B cell (primary cell): ENCODE data around the gene BUD13. TPM values are rescaled to one million over a fixed set of nuclear protein-coding genes. Genes with fewer than 3 reads are reported as not detected.

Source experiments
- ATAC-seq: fragments of 200-7000 bp; cut with Tn5 transposase; one replicate; pipeline ENCODE4 v1.10.0; 2021; ENCODE audit warnings: low read depth, mild to moderate bottlenecking, moderate number of reproducible peaks, moderate library complexity
- CTCF ChIA-PET: fragments of 350-600 bp; sonication (Branson Sonifier 250); formaldehyde crosslinking; loops from one replicate; lab custom pipeline; 2021; ENCODE audit warnings: antibody characterized with exemption, inconsistent platforms; lab: Charles Lee
- POLR2A ChIA-PET: fragments of 350-600 bp; sonication (Branson Sonifier 250); formaldehyde crosslinking; loops from one replicate; lab custom pipeline; 2021; ENCODE audit warnings: antibody characterized with exemption; lab: Charles Lee
- DNase-seq: peaks from one replicate; pipeline ENCODE4 v3.0.0; 2013
- H2AFZ ChIP-seq: 2 replicates; pipeline ENCODE4 v1.6.1; 2012; ENCODE audit warnings: mild to moderate bottlenecking, low read depth, low read length; ENCODE audit not compliant: insufficient read depth, poor library complexity, severe bottlenecking
- H3K27ac ChIP-seq, 2 donors: 1 replicate in 1 of 2; 2 replicates in 1 of 2; pipeline ENCODE4 v1.5.1; 2012 to 2013; ENCODE audit warnings: low read length in 2 of 2, mild to moderate bottlenecking in 2 of 2, moderate library complexity in 1 of 2
- H3K27me3 ChIP-seq, 4 experiments: fragments of 200-600 bp in 1 of 4; sonication (generic) in 1 of 4; replicated peaks in 1 of 4; 1 replicate in 2 of 4; 2 replicates in 2 of 4; pipeline versions ENCODE4 v1.6.1 to v1.7.0; 2013 to 2016; ENCODE audit warnings: low read length in 3 of 4, mild to moderate bottlenecking in 2 of 4, mixed read lengths in 1 of 4, moderate library complexity in 1 of 4; ENCODE audit not compliant: insufficient read depth in 4 of 4, control insufficient read depth in 3 of 4; ENCODE audit errors: control extremely low read depth in 1 of 4
- H3K36me3 ChIP-seq, 2 experiments: replicated peaks in 1 of 2; 1 replicate in 1 of 2; 2 replicates in 1 of 2; pipeline versions ENCODE4 v1.6.1 to v1.7.1; 2013; ENCODE audit warnings: low read length in 1 of 2; ENCODE audit not compliant: insufficient read depth in 2 of 2, control insufficient read depth in 1 of 2; ENCODE audit errors: control extremely low read depth in 1 of 2, extremely low read depth in 1 of 2
- H3K4me1 ChIP-seq, 2 donors: fragments of 200-600 bp in 1 of 2; sonication (generic) in 1 of 2; 1 replicate in 1 of 2; 2 replicates in 1 of 2; pipeline versions ENCODE4 v1.5.1 to v1.6.1; 2013 to 2017; ENCODE audit warnings: low read length in 2 of 2; ENCODE audit not compliant: control insufficient read depth in 2 of 2, insufficient read depth in 2 of 2
- H3K4me2 ChIP-seq: replicated peaks from 2 replicates; pipeline ENCODE3; 2012; ENCODE audit warnings: mild to moderate bottlenecking, low read depth, low read length; ENCODE audit not compliant: poor library complexity, severe bottlenecking
- H3K4me3 ChIP-seq, 5 experiments: fragments of 200-600 bp in 1 of 5; sonication (generic) in 1 of 5; 1 replicate in 3 of 5; 2 replicates in 2 of 5; pipeline versions ENCODE4 v1.5.1 to v1.7.0; 2011 to 2016; ENCODE audit warnings: low read length in 4 of 5, mild to moderate bottlenecking in 4 of 5, low read depth in 2 of 5, control low read depth in 1 of 5, moderate library complexity in 1 of 5; ENCODE audit not compliant: insufficient read depth in 1 of 5; ENCODE audit errors: control extremely low read depth in 1 of 5, extremely low read depth in 1 of 5
- H3K79me2 ChIP-seq: fragments of 200-600 bp; sonication (generic); one replicate; pipeline ENCODE4 v1.6.0; 2016; ENCODE audit warnings: low read length; ENCODE audit not compliant: control insufficient read depth, insufficient read depth
- H3K9ac ChIP-seq: fragments of 200-600 bp; sonication (generic); 2 replicates; pipeline ENCODE4 v1.6.1; 2017; ENCODE audit warnings: mild to moderate bottlenecking, low read length, moderate library complexity
- H3K9me3 ChIP-seq, 3 donors: one replicate each; pipeline versions ENCODE4 v1.6.1 to v1.7.1; 2013; ENCODE audit warnings: low read length in 2 of 3; ENCODE audit not compliant: control insufficient read depth in 2 of 3, insufficient read depth in 1 of 3; ENCODE audit errors: control extremely low read depth in 1 of 3
- H4K20me1 ChIP-seq: 2 replicates; pipeline ENCODE4 v1.6.0; 2012; ENCODE audit warnings: mild to moderate bottlenecking, low read length; ENCODE audit not compliant: insufficient read depth, control insufficient read depth, poor library complexity, severe bottlenecking
- H3K27ac Mint-ChIP-seq: one replicate; pipeline ENCODE4 v1.8.0; 2021; ENCODE audit warnings: mixed read lengths
- H3K27me3 Mint-ChIP-seq: one replicate; pipeline ENCODE4 v1.8.0; 2021; ENCODE audit warnings: mixed read lengths
- H3K4me1 Mint-ChIP-seq: one replicate; pipeline ENCODE4 v1.8.0; 2021; ENCODE audit warnings: mixed read lengths
- H3K4me3 Mint-ChIP-seq: one replicate; pipeline ENCODE4 v1.8.0; 2021; ENCODE audit warnings: mixed read lengths
- H3K9me3 Mint-ChIP-seq: one replicate; pipeline ENCODE4 v1.8.0; 2022; ENCODE audit warnings: mixed read lengths; ENCODE audit not compliant: insufficient read depth
- EZH2 ChIP-seq: IDR thresholded peaks from 2 replicates; pipeline ENCODE4 v1.6.1; 2012; ENCODE audit warnings: borderline replicate concordance, low read depth, mild to moderate bottlenecking, moderate library complexity, low read length; ENCODE audit not compliant: insufficient read depth, poor library complexity, severe bottlenecking
- WGBS: methylation state at CpG from one replicate; pipeline ENCODE4 v1.1.5; 2013; ENCODE audit warnings: missing lambda C conversion rate; ENCODE audit not compliant: insufficient coverage; 5-methylcytosine and 5-hydroxymethylcytosine counted together
- intact Hi-C: fragments of 100-400 bp; cut with micrococcal nuclease; formaldehyde crosslinking; loops from one replicate; pipeline ENCODE4 v1.10.0; 2022
- polyA plus RNA-seq: library from polyadenylated mRNA; depleted of rRNA; stranded (reverse); fragments of >200 nt; gene quantifications from 2 replicates; pipeline ENCODE4 v1.2.3, GENCODE V29; 2012
- total RNA-seq, 2 donors: library from RNA; stranded (reverse); fragments of 120-200 nt in 1 of 2; gene quantifications; 1 replicate in 1 of 2; 2 replicates in 1 of 2; pipeline versions ENCODE4 v1.2.3 to v1.2.4, GENCODE V29; 2013 to 2022
- TF ChIP-seq, protein P1 (sequence below): fragments of 200-600 bp; IDR thresholded peaks from one replicate; pipeline ENCODE4 v1.8.0; 2022; ENCODE audit warnings: antibody characterized with exemption, mild to moderate bottlenecking

Gene BUD13
- total and polyA plus RNA-seq, 2 donors (not counting 1 experiment from before 2014, with no cell fraction given) = 14.1 to 24.2 TPM

DNA sequence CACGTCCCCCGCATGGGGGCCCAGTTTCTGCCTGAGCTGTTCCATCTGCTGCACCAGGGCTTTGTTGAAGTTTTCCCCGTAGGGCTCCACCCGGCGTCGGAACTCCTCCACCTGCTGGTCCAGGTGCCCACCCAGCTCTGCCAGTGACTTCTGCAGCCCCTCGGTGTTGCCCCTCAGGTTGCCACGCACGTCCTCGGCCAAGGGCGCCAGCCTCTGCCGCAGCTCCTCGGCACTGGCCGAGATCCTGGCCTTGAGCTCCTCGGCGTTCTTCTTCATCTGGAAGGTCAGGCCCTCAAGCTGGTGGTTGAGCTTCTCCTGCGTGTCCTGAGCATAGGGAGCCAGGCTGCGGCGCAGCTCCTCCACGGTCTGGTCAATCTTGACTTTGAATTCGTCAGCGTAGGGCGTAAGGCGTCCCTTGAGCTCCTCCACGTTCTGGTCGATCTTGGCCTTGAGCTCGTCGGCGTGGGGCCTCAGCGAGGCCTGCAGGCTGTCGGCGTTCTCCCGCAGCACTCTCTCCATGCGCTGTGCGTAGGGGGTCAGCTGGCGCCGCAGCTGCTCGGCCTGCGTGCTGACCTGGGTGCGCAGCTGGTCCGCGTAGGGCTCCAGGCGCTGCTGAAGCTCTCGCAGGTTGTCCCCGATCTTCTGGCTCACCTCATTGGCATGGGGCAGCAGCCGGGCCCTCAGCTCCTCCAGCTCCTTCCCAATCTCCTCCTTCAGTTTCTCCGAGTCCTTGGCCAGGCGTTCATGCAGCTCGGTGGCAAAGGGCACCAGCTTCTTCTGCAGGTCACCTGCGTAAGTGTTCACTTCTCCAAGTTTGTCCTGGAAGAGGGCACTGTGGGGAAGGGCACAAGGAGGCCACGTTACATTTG, 48.5 kb upstream of the BUD13 start:
- POLR2A ChIA-PET = no interaction called here

DNA sequence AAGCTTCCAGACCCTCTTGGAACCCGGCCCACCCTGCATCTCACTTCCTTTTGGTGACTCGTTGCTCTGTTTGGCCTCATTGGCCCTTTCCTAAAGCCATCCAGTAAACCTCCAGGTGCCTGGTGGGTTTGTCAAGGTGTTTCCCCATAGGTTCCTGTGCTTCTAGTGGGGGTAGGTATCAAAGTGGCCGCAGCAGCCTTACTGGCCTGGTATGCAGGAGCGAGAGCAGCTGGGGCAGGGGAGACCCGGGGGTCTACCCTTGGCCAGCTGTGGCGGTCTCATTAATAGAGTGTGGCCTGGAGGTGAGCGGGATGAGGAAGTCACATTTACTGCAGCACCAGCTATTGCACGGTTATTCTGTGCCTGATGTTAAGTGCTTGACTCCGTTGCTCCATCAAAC, 46.3 kb upstream of the BUD13 start:
- Histone ChIP-seq H3K4me2 (no peak overlapping the region), H2AFZ (no peak overlapping the region), H3K79me2 (no peaks in the 10 kb centered on the region), H4K20me1 (no peaks in the 10 kb centered on the region), H3K9ac (no peak overlapping the region), H3K4me3 (no peak overlapping the region), H3K4me1 (no peaks in the 10 kb centered on the region), H3K36me3 (no peaks in the 10 kb centered on the region), H3K9me3 (no peaks in the 10 kb centered on the region), H3K27ac (no peak overlapping the region), H3K27me3 (peaks cover 0 to 2% (median 0%) of the 10 kb centered on the region in 4 experiments)
- ATAC-seq (no peak), DNase-seq (no peak)
- Mint-ChIP-seq H3K4me1 (no peaks in the 10 kb centered on the region), H3K4me3 (no peak overlapping the region), H3K27ac (no peak overlapping the region), H3K9me3 (no peaks in the 10 kb centered on the region), H3K27me3 (no peaks in the 10 kb centered on the region)
- CTCF ChIA-PET = no interaction called here
- intact Hi-C loops = no loop called here
- POLR2A ChIA-PET = interaction anchor here (0.6 kb wide), 1 partner anchor 104 kb away, joined by 5 read pairs; no protein-coding TSS in a partner anchor
- 95% methylated on average over 4 of the region's 9 CpGs for WGBS
- TF ChIP-seq, protein P1, sequence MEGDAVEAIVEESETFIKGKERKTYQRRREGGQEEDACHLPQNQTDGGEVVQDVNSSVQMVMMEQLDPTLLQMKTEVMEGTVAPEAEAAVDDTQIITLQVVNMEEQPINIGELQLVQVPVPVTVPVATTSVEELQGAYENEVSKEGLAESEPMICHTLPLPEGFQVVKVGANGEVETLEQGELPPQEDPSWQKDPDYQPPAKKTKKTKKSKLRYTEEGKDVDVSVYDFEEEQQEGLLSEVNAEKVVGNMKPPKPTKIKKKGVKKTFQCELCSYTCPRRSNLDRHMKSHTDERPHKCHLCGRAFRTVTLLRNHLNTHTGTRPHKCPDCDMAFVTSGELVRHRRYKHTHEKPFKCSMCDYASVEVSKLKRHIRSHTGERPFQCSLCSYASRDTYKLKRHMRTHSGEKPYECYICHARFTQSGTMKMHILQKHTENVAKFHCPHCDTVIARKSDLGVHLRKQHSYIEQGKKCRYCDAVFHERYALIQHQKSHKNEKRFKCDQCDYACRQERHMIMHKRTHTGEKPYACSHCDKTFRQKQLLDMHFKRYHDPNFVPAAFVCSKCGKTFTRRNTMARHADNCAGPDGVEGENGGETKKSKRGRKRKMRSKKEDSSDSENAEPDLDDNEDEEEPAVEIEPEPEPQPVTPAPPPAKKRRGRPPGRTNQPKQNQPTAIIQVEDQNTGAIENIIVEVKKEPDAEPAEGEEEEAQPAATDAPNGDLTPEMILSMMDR = no peak
- TF ChIP-seq EZH2 = no peak

More for the DNA sequence above, 48.5 kb upstream of the BUD13 start:
- Histone ChIP-seq H3K27me3 (peaks cover 0 to 2% (median 0%) of the 10 kb centered on the region in 4 experiments), H2AFZ (no peak overlapping the region), H3K27ac (no peak overlapping the region), H3K9me3 (no peaks in the 10 kb centered on the region), H3K36me3 (no peaks in the 10 kb centered on the region), H3K9ac (no peak overlapping the region), H3K4me3 (no peak overlapping the region), H3K4me2 (no peak overlapping the region), H3K79me2 (no peaks in the 10 kb centered on the region), H4K20me1 (no peaks in the 10 kb centered on the region), H3K4me1 (no peaks in the 10 kb centered on the region)
- CTCF ChIA-PET = no interaction called here
- H3K27ac Mint-ChIP-seq = no peak overlapping the region
- H3K4me3 Mint-ChIP-seq = no peak overlapping the region
- H3K27me3 Mint-ChIP-seq = no peaks in the 10 kb centered on the region
- no peaks in the 10 kb centered on the region for H3K9me3 Mint-ChIP-seq
- no peaks in the 10 kb centered on the region for H3K4me1 Mint-ChIP-seq
- peak; percentile 2 for DNase-seq
- ATAC-seq = no peak
- intact Hi-C loops = no loop called here
- no peak for TF ChIP-seq EZH2
- TF ChIP-seq, protein P1 = no peak
- 96% methylated on average over 51 of the region's 51 CpGs for WGBS
